HEK293 (cell line): Measurements from ENCODE around the gene GBF1.

ENCODE experiments used
- CTCF ChIA-PET: fragments of 350-600 bp; formaldehyde crosslinking; extraction: SDS; loops from one replicate; lab custom pipeline; 2021; ENCODE audit warnings: antibody characterized with exemption; lab: Yijun Ruan, JAX
- POLR2A ChIA-PET: fragments of 300-600 bp; formaldehyde crosslinking; extraction: SDS; loops from one replicate; lab custom pipeline; 2020; ENCODE audit warnings: antibody characterized with exemption, inconsistent platforms; lab: Yijun Ruan, JAX
- H3K27ac ChIP-seq: fragments of 200-500 bp; sonication (Bioruptor generic); 2 replicates; pipeline ENCODE4 v1.5.1; 2014; ENCODE audit warnings: low read depth, low read length, control low read depth, inconsistent platforms; ENCODE audit errors: extremely low read depth
- H3K36me3 ChIP-seq, 2 experiments: fragments of 200-500 bp in 1 of 2; sonication (Bioruptor generic) in 1 of 2; 1 replicate in 1 of 2; 2 replicates in 1 of 2; pipeline ENCODE4 v1.5.1; 2014 to 2017; ENCODE audit warnings: inconsistent platforms in 2 of 2, low read length in 2 of 2; ENCODE audit not compliant: control insufficient read depth in 2 of 2, insufficient read depth in 1 of 2
- H3K4me1 ChIP-seq: fragments of 200-500 bp; sonication (Bioruptor generic); 2 replicates; pipeline ENCODE4 v1.5.1; 2014; ENCODE audit warnings: mild to moderate bottlenecking, low read length, inconsistent platforms; ENCODE audit not compliant: control insufficient read depth, insufficient read depth
- H3K4me3 ChIP-seq: 2 replicates; pipeline ENCODE4 v1.5.1; 2011; ENCODE audit warnings: low read depth, mild to moderate bottlenecking, control low read depth, low read length, moderate library complexity
- H3K9me3 ChIP-seq: fragments of 200-500 bp; sonication (Bioruptor generic); 2 replicates; pipeline ENCODE4 v1.5.1; 2014; ENCODE audit warnings: low read depth, low read length, inconsistent platforms; ENCODE audit not compliant: control insufficient read depth, insufficient read depth
- BCL11A ChIP-seq: fragments of 450-650 bp; formaldehyde crosslinking; IDR thresholded peaks from 2 replicates; pipeline ENCODE4 v1.5.1; 2016; ENCODE audit warnings: low read depth, missing biosample characterization, missing genetic modification characterization
- GFI1B ChIP-seq: fragments of 450-650 bp; formaldehyde crosslinking; IDR thresholded peaks from 2 replicates; pipeline ENCODE4 v1.5.1; 2016; ENCODE audit warnings: missing biosample characterization, missing genetic modification characterization
- GLI4 ChIP-seq: fragments of 450-650 bp; formaldehyde crosslinking; IDR thresholded peaks from 2 replicates; pipeline ENCODE4 v1.5.1; 2016; ENCODE audit warnings: missing biosample characterization, missing genetic modification characterization
- GLIS1 ChIP-seq: fragments of 450-650 bp; formaldehyde crosslinking; IDR thresholded peaks from 2 replicates; pipeline ENCODE4 v1.5.1; 2016; ENCODE audit warnings: missing biosample characterization, missing genetic modification characterization
- HOXD13 ChIP-seq: sonication (generic); formaldehyde crosslinking; IDR thresholded peaks from 2 replicates; pipeline ENCODE4 v1.8.0; 2022; ENCODE audit warnings: missing genetic modification reagents, borderline replicate concordance
- KLF8 ChIP-seq: fragments of 450-650 bp; formaldehyde crosslinking; IDR thresholded peaks from 2 replicates; pipeline ENCODE4 v1.5.1; 2016; ENCODE audit warnings: missing biosample characterization, missing genetic modification characterization
- SALL2 ChIP-seq: fragments of 450-650 bp; formaldehyde crosslinking; IDR thresholded peaks from 2 replicates; pipeline ENCODE4 v1.5.0; 2017; ENCODE audit warnings: missing biosample characterization, mild to moderate bottlenecking, missing genetic modification characterization, borderline replicate concordance
- SCRT1 ChIP-seq: fragments of 450-650 bp; formaldehyde crosslinking; IDR thresholded peaks from 2 replicates; pipeline ENCODE4 v1.5.1; 2016; ENCODE audit warnings: missing biosample characterization, missing genetic modification characterization, borderline replicate concordance
- ZBTB6 ChIP-seq: fragments of 450-650 bp; formaldehyde crosslinking; IDR thresholded peaks from 2 replicates; pipeline ENCODE4 v1.5.1; 2017; ENCODE audit warnings: missing biosample characterization, missing genetic modification characterization
- ZIC2 ChIP-seq: fragments of 450-650 bp; formaldehyde crosslinking; IDR thresholded peaks from 2 replicates; pipeline ENCODE4 v1.5.1; 2016; ENCODE audit warnings: missing biosample characterization, missing genetic modification characterization
- ZNF138 ChIP-seq: fragments of 450-650 bp; formaldehyde crosslinking; IDR thresholded peaks from 2 replicates; pipeline ENCODE4 v1.5.1; 2016; ENCODE audit warnings: missing biosample characterization, missing genetic modification characterization, borderline replicate concordance
- ZNF146 ChIP-seq: fragments of 450-650 bp; formaldehyde crosslinking; IDR thresholded peaks from 2 replicates; pipeline ENCODE4 v1.5.1; 2016; ENCODE audit warnings: missing biosample characterization, missing genetic modification characterization
- ZNF175 ChIP-seq: fragments of 450-650 bp; formaldehyde crosslinking; IDR thresholded peaks from 2 replicates; pipeline ENCODE4 v1.5.1; 2016; ENCODE audit warnings: missing biosample characterization, missing genetic modification characterization
- ZNF2 ChIP-seq: fragments of 450-650 bp; formaldehyde crosslinking; IDR thresholded peaks from 2 replicates; pipeline ENCODE4 v1.5.1; 2016; ENCODE audit warnings: missing biosample characterization, missing genetic modification characterization
- ZNF426 ChIP-seq: fragments of 450-650 bp; formaldehyde crosslinking; IDR thresholded peaks from 2 replicates; pipeline ENCODE4 v1.5.1; 2017; ENCODE audit warnings: missing biosample characterization, missing genetic modification characterization, mild to moderate bottlenecking, inconsistent platforms, moderate library complexity
- ZNF558 ChIP-seq: fragments of 450-650 bp; formaldehyde crosslinking; IDR thresholded peaks from 2 replicates; pipeline ENCODE4 v1.5.1; 2016; ENCODE audit warnings: missing biosample characterization, missing genetic modification characterization
- ZNF561 ChIP-seq: fragments of 450-650 bp; IDR thresholded peaks from 2 replicates; pipeline ENCODE4 v1.5.1; 2018; ENCODE audit warnings: missing biosample characterization, missing genetic modification characterization, borderline replicate concordance
- ZNF654 ChIP-seq: fragments of 450-650 bp; formaldehyde crosslinking; IDR thresholded peaks from 2 replicates; pipeline ENCODE4 v1.5.1; 2016; ENCODE audit warnings: low read depth, missing biosample characterization, missing genetic modification characterization
- ZNF677 ChIP-seq: fragments of 450-650 bp; IDR thresholded peaks from 2 replicates; pipeline ENCODE4 v1.5.0; 2018; ENCODE audit warnings: missing biosample characterization, mild to moderate bottlenecking, missing genetic modification characterization, moderate library complexity
- ZNF76 ChIP-seq: fragments of 450-650 bp; formaldehyde crosslinking; IDR thresholded peaks from 2 replicates; pipeline ENCODE4; 2016; ENCODE audit warnings: low read depth, missing biosample characterization, missing genetic modification characterization, borderline replicate concordance
- ZNF768 ChIP-seq: fragments of 450-650 bp; formaldehyde crosslinking; IDR thresholded peaks from 2 replicates; pipeline ENCODE4 v1.5.1; 2018; ENCODE audit warnings: missing biosample characterization, mild to moderate bottlenecking, missing genetic modification characterization
- ZNF777 ChIP-seq: fragments of 450-650 bp; formaldehyde crosslinking; IDR thresholded peaks from 2 replicates; pipeline ENCODE4 v1.5.1; 2017; ENCODE audit warnings: missing biosample characterization, missing genetic modification characterization, borderline replicate concordance
- ZXDB ChIP-seq: fragments of 450-650 bp; formaldehyde crosslinking; IDR thresholded peaks from 2 replicates; pipeline ENCODE4 v1.5.1; 2016; ENCODE audit warnings: missing biosample characterization, missing genetic modification characterization
- TF ChIP-seq, protein P1 (sequence below): fragments of 450-650 bp; formaldehyde crosslinking; IDR thresholded peaks from 2 replicates; pipeline ENCODE4 v1.5.1; 2016; ENCODE audit warnings: missing biosample characterization, missing genetic modification characterization
- TF ChIP-seq, protein P2 (sequence below): fragments of 450-650 bp; formaldehyde crosslinking; optimal IDR thresholded peaks from 2 replicates; pipeline ENCODE3; 2016; ENCODE audit warnings: missing biosample characterization, mild to moderate bottlenecking, missing genetic modification characterization
- TF ChIP-seq, protein P3 (sequence below): fragments of 450-650 bp; formaldehyde crosslinking; IDR thresholded peaks from 2 replicates; pipeline ENCODE4 v1.5.1; 2016; ENCODE audit warnings: missing biosample characterization, missing genetic modification characterization
- TF ChIP-seq, protein P4 (sequence below): fragments of 450-650 bp; formaldehyde crosslinking; IDR thresholded peaks from 2 replicates; pipeline ENCODE4 v1.5.1; 2016; ENCODE audit warnings: missing biosample characterization, missing genetic modification characterization, borderline replicate concordance

GBF1 gene

GRCh38 chr10:102229810-102230263 is 15.5 kb upstream of the GBF1 start (continued):
- TF ChIP-seq, protein P1, sequence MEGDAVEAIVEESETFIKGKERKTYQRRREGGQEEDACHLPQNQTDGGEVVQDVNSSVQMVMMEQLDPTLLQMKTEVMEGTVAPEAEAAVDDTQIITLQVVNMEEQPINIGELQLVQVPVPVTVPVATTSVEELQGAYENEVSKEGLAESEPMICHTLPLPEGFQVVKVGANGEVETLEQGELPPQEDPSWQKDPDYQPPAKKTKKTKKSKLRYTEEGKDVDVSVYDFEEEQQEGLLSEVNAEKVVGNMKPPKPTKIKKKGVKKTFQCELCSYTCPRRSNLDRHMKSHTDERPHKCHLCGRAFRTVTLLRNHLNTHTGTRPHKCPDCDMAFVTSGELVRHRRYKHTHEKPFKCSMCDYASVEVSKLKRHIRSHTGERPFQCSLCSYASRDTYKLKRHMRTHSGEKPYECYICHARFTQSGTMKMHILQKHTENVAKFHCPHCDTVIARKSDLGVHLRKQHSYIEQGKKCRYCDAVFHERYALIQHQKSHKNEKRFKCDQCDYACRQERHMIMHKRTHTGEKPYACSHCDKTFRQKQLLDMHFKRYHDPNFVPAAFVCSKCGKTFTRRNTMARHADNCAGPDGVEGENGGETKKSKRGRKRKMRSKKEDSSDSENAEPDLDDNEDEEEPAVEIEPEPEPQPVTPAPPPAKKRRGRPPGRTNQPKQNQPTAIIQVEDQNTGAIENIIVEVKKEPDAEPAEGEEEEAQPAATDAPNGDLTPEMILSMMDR (tag by site-specific recombination) = peak; percentile 97

DNA sequence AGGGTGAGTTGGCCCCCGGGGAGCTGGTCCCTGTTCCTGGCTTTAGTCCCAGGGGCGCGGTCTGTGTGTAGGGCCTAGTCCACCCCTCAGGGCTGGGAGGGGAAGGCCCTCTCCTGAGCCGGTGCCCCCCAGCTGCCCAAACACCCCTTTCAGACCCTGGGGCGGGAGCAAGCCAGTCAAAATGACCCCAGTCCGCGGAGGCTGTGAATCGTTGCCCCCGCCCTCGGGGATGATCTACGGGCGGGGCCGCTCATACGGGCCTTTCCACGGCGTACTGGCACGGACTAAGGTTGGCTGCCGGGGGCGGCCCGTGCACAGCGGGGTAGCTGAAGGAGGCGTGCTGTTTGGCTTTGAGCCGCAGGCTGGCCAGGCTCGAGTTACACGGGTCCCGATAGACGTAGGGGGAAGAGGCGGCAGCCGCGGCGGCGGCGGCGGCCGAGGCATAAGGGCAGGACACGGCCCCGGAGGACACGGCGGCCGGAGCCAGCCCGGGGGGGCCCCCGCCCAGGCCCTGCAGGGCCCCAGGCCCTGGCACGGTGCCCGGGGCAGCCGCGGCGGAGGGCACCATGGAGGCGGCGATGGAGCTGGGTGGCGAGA is 15.0 kb upstream of the GBF1 start:
- H3K4me1 ChIP-seq = peaks cover 6% of the 10 kb centered on the region
- peak overlapping the region; percentile 77 for H3K27ac ChIP-seq
- no peaks in the 10 kb centered on the region for H3K36me3 ChIP-seq
- ChIA-PET CTCF (interaction anchor here (0.5 to 17.5 kb wide), 52 partner anchors 8 to 503 kb away, joined by 3 to 531 read pairs (median 5); partner anchors contain the start of genes FBXL15, GBF1, NOLC1 and PITX3), POLR2A (interaction anchor here (0.6 to 3.0 kb wide), 23 partner anchors 11 to 414 kb away, joined by 3 to 11 read pairs (median 4); partner anchors contain the start of genes ACTR1A, CUEDC2, FBXL15 and GBF1)
- H3K4me3 ChIP-seq = peak overlapping the region; percentile 53
- no peaks in the 10 kb centered on the region for H3K9me3 ChIP-seq
- TF ChIP-seq ZXDB (tag by site-specific recombination) = peak; percentile 95
- no peak for TF ChIP-seq SCRT1
- TF ChIP-seq, protein P2, sequence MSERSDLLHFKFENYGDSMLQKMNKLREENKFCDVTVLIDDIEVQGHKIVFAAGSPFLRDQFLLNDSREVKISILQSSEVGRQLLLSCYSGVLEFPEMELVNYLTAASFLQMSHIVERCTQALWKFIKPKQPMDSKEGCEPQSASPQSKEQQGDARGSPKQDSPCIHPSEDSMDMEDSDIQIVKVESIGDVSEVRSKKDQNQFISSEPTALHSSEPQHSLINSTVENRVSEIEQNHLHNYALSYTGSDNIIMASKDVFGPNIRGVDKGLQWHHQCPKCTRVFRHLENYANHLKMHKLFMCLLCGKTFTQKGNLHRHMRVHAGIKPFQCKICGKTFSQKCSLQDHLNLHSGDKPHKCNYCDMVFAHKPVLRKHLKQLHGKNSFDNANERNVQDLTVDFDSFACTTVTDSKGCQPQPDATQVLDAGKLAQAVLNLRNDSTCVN (tag by site-specific recombination) = peak; percentile 81
- TF ChIP-seq ZNF76 (tag by site-specific recombination) = no peak; the same call in 1 of the 2 replicates
- peak; percentile 89 for TF ChIP-seq GLIS1
- no peak for TF ChIP-seq ZNF2 (tag by site-specific recombination)
- TF ChIP-seq ZNF777 (tag by site-specific recombination) = peak; percentile 81
- TF ChIP-seq ZNF677 (tag by site-specific recombination) = peak; percentile 41; the same call in 1 of the 2 replicates
- TF ChIP-seq ZNF146 (tag by site-specific recombination) = no peak
- TF ChIP-seq ZBTB6 (tag by site-specific recombination) = no peak
- no peak for TF ChIP-seq ZNF175 (tag by site-specific recombination)
- no peak for TF ChIP-seq ZNF561 (tag by site-specific recombination)
- no peak for TF ChIP-seq GLI4 (tag by site-specific recombination)
- TF ChIP-seq, protein P3, sequence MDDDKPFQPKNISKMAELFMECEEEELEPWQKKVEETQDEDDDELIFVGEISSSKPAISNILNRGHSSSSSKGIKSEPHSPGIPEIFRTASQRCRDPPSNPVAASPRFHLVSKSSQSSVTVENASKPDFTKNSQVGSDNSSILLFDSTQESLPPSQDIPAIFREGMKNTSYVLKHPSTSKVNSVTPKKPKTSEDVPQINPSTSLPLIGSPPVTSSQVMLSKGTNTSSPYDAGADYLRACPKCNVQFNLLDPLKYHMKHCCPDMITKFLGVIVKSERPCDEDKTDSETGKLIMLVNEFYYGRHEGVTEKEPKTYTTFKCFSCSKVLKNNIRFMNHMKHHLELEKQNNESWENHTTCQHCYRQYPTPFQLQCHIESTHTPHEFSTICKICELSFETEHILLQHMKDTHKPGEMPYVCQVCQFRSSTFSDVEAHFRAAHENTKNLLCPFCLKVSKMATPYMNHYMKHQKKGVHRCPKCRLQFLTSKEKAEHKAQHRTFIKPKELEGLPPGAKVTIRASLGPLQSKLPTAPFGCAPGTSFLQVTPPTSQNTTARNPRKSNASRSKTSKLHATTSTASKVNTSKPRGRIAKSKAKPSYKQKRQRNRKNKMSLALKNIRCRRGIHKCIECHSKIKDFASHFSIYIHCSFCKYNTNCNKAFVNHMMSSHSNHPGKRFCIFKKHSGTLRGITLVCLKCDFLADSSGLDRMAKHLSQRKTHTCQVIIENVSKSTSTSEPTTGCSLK (tag by site-specific recombination) = no peak
- TF ChIP-seq ZNF138 (tag by site-specific recombination) = no peak
- TF ChIP-seq ZNF654 (tag by site-specific recombination) = no peak
- TF ChIP-seq HOXD13 (CRISPR knock-in tag) = no peak
- TF ChIP-seq SALL2 (tag by site-specific recombination) = no peak
- no peak for TF ChIP-seq GFI1B (tag by site-specific recombination)
- no peak for TF ChIP-seq ZNF558 (tag by site-specific recombination)
- peak; percentile 71 for TF ChIP-seq ZIC2 (tag by site-specific recombination)
- TF ChIP-seq, protein P4, sequence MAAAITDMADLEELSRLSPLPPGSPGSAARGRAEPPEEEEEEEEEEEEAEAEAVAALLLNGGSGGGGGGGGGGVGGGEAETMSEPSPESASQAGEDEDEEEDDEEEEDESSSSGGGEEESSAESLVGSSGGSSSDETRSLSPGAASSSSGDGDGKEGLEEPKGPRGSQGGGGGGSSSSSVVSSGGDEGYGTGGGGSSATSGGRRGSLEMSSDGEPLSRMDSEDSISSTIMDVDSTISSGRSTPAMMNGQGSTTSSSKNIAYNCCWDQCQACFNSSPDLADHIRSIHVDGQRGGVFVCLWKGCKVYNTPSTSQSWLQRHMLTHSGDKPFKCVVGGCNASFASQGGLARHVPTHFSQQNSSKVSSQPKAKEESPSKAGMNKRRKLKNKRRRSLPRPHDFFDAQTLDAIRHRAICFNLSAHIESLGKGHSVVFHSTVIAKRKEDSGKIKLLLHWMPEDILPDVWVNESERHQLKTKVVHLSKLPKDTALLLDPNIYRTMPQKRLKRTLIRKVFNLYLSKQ (tag by site-specific recombination) = no peak
- peak; percentile 91; the same call in 1 of the 2 replicates for TF ChIP-seq KLF8 (tag by site-specific recombination)
- TF ChIP-seq ZNF768 (tag by site-specific recombination) = no peak
- TF ChIP-seq ZNF426 = no peak
- TF ChIP-seq BCL11A = peak; percentile 97
